NCI-H128 (cell line): ENCODE measurements around the gene CHRM4.

ENCODE experiments used
- DNase-seq: peaks from one replicate; lab custom pipeline; 2025; ENCODE audit not compliant: unreplicated experiment; lab: John Stamatoyannopoulos, UW

The CHRM4 gene

DNA sequence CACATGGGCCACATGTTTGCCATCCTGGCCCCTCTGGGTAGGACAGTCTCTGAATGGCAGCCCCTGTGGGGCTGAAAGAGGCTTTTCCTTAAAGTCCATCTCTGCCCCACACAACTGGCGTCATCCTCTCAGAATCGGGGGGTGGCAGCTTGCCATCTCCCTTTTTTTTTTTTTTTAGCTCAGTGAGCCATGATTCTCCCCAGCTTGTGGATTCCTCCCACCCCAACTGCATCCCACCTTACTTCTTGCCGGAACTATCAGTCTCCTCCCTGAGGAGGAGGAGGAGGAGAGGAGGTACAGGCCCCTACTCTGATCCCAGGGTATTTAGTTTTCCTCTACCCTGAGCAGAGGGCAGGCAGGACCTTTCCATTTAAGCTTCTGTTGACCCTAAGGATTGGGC lies 40.9 kb downstream of the CHRM4 start:
- DNase-seq, result no peak

DNA sequence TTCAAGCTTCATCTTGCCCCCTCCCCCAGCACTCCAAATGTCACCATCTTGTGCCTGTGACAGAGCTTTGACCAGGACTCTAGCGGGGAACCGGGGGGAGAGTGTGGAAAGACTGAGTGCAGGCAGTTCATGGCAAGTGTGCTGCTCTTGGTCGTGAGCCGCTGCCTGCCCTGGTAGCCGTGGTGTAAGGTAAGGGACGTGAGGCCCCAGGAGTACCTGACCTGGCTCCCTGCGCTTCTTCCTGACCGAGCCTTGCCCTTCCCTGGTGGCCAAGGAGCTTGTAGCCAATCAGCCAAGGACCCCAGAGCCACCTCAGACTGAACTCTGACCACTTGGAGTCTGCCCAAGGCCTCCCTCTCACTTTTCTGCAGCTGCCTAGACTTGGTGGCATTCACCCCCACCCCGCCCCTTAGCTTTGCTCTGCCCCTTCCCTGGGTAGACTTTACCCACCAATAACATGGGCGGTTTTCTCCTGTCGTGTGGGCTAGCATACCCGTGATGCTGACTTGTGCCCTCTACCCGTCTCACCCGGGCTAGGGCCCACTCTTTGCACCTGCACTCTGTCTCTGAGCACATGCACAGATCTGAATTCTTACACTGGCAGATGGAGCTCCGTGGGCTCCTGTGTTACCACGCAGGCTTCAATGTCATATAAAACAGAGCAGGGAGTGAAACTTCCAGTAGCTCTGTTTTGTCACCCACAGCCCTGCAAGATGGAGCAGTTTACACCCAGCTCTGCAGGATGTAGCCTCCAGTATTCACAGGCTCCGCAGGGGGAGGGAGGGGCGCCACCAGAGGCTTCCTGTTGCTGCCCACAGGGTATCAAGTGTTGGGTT lies 42.8 kb downstream of the CHRM4 start:
- no peak for DNase-seq

DNA sequence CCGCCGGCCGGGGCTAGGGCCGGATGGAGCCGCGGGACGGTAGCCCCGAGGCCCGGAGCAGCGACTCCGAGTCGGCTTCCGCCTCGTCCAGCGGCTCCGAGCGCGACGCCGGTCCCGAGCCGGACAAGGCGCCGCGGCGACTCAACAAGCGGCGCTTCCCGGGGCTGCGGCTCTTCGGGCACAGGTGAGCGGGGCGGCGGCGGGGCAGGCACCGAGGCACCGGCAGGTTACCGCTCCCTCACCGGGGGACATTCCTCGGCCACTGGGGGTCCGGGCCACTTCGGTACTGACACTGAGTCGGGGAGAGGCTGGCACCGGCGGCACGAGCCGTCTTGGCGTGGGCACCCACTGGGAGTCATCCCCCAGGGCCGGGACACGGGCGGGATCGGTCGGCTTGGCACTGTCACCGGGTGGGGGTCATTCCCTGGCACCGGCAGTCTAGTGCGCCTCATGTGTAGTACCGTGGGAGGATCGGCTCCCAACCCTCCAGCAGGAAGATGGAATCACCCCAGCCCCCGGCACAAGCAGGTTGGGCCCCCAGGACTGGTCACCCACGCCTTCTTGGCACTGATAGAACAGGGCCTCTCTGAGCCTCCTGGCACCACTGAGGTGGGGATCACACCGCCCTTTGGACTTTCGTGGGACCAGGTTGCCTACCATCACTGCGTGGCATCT lies 43.8 kb downstream of the CHRM4 start:
- no peak for DNase-seq

DNA sequence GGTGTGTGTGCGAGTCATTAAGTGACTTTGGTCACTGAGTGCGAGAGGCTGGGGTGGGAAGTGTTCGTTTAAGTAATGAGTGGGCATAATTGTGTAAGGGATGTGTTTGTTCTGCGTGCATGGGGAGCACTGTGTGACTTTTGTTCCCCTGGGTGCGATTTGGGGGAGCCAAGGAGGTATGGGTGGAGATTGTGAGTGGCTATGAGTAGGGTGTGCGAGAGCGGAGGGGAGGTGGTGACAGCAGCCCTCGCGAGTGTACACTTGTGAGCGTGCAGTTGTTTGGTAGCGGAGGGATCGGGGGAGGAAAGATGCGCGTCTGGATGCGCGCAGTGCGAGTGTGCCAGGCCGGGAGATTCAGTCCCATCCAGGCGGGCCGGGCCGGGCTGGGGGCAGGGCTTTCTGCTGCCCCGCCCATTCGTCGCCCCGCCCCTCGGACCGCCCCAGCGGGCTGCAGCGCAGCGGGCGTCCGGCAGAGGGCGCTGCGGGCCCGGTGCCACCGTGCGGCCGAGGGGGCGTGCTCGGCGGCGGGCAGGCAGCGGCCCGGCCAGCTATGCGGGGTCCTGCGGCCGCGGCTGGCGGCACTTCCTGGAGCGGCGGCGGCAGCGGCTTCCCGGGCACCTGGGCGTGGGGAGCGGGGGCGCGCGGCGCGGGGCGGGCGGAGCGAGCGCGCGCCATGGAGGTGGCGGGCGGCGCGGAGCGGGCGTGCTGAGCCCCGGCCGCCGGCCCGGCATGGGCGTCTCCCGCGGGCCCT lies 44.5 kb downstream of the CHRM4 start, which contains the start of gene DGKZ:
Gene DGKZ, plus strand, starts transcription at position 578 of the 751 bp plus-strand sequence. CDS start 197 bp downstream, outside the sequence.
- DNase-seq, result peak; percentile 74

DNA sequence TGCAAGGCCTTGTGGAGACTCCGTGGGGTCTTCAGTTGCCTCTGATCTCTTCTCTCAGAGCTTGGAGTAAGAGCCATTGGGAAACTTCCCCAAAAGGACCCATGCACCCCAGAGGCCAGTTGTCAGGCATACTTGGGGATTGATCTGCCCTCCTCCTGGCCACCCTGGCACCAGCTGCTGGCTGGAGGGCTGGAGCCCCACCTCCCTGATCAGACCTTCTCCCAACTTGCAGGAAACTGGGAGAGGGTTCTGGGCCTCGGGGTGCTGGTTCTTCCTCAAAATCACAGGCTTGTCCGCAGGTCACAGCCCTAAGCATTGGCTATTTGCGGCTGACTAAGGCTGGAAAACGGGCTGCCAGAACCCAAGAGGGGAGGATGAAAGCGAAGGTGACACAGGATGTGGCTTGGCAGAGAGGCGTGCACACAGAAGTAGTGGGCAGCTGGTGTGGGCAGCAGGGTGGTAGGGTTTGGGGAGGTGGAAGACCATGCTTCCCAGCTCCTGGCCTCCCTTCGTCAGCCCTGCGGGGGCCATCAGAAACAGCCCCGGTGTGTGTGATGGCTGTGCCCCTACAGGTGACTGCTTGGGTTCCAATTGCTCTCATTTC lies 45.6 kb downstream of the CHRM4 start:
- DNase-seq, result no peak

DNA sequence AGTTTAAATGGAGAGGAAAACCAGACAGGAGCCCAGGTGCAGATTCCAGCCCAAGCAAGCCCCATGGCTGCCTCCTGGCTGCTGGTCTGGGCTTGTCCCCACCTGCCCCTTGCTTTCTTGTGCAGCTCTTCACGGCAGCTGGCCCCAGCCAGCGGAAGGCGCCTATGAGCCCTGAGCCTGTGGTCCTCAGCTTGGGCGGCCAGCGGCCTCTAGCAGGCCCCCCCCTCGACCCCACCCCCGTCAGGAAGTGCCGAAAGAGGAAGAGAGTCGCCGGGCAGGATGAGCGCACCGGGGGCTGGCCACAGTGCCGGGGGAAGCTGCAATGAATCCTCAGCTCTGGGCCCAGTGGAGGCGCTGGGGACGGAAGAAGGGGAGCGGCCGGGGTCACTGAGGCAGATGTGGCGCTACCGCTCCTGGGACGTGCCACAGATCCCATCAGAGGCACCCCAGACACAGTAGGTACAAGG lies 46.4 kb downstream of the CHRM4 start:
- DNase-seq, result no peak

DNA sequence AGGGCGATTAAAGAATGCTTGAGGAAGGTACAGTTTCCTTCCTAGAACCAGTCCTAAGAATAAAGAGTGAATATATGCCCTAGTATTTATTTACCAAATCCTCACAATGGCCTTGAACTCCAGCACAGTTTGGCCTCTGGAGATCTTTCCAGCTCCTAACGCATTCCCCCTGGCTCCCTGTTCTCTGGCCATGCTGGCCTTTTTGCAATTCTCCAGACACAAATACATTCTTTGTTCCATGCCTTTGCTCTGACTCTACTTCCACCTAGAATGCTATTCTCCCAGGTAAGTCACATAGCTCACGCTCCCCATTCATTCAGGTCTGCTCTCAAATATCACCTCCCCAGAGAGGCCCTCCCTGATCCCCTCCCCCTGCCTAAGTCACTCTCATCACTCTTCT lies 48.1 kb downstream of the CHRM4 start:
- DNase-seq, result no peak

DNA sequence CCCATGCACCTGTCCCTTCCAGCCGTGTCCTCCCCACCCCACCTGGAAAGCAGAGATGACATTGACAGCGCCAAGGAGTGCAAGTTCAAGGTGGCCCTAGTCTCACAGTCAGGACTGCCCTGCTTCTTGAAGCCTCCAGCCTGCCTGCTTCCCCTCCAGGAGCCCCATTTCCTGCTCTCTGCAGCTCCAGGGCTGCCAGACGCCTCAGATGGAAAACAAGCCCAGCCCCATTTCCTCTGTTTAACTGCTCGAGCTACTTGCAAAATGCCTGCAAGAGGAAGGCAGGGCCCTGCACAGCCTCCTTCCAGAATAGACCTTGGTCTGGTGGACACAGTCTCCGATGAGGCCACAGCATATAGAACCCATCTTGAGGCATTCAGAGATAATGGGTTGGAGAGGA lies 49.3 kb downstream of the CHRM4 start:
- no peak for DNase-seq

DNA sequence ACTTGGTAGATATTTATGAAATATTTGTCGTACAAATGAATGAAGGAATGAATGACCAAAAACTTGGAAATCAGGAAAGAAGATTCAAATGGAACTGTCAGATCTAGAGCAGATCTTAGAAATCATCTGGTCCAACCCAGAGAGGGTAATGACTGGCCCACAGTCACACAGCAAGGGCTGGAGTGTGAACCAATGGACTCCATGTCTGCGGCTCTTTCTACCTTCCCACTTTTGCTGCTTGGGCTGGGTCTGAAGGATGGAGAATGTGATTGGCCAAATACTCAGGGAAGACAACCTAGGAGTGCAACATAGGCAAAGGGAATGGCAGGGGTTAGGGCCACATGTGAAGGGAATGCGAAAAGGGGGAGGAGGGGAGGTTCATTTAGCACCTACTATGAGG lies 50.1 kb downstream of the CHRM4 start:
- DNase-seq, result no peak

DNA sequence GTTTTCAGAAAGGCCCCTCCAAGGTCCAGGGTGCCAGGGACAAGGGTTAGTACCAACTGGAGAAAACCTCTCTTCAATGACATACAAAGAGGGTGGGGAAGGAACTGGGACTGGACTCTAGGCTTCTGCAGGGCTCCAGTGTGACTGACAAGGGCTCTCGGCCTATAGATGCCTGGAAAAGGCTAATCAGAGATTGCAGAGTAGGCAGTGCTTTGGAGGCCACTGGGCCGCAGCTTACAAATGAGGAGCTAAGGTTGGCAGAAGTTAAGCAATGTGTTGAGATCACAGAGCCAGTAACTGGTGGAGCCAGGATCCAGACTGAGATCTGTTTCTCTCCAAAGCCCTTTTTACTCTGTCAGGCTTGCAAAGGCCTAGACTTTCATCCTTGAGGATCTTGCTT lies 51.8 kb downstream of the CHRM4 start:
- no peak for DNase-seq

DNA sequence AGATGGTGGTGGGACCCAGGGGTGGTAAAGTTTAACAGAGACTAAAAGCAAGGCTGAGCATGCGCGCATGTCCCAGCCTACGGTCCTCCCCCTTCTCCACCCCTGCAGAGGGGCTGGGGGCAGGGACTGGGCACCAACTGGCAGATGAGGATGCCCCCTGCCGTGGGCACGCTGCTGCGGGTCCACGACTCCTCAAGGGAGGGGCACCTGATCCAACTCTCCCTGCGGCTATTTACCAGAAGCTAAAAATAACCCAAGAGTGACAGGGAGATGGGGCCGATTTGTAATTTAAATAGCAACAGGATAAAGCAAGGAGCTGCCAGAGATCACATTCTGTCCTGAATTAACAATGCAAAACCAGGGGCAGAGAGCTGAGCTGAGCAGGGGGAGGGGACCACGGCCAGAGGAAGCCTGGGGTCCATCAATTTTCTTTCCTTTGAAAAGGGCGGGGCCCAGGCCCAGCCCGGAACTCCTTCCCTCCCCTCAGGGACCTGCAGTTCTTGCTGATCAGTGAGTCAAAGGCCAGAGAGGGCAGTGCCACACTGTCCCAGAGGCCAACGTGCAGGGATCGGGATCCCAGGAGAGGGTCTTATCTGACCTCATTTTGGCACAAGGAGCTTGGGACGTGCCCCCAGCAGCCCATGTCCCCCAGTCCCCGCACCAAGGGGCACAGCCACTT lies 52.4 kb downstream of the CHRM4 start:
- DNase-seq, result peak; percentile 60

DNA sequence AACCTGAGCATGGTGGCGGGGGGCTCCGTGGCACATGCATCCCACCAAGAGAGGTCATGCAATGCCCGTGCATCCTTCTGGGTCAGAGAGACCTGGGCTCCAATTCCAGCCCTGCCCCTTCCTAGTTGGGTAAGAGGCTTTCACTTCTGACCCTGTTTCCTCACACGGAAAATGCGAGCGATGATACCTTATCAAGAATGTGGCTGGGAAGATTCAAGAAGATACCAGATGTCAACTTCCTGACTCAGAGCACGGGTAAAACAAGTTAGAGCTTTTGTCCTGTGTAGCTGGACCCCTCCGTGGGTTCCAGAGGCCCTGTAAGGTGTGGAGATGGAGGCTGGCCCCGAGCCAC lies 53.0 kb downstream of the CHRM4 start:
- DNase-seq, result no peak

DNA sequence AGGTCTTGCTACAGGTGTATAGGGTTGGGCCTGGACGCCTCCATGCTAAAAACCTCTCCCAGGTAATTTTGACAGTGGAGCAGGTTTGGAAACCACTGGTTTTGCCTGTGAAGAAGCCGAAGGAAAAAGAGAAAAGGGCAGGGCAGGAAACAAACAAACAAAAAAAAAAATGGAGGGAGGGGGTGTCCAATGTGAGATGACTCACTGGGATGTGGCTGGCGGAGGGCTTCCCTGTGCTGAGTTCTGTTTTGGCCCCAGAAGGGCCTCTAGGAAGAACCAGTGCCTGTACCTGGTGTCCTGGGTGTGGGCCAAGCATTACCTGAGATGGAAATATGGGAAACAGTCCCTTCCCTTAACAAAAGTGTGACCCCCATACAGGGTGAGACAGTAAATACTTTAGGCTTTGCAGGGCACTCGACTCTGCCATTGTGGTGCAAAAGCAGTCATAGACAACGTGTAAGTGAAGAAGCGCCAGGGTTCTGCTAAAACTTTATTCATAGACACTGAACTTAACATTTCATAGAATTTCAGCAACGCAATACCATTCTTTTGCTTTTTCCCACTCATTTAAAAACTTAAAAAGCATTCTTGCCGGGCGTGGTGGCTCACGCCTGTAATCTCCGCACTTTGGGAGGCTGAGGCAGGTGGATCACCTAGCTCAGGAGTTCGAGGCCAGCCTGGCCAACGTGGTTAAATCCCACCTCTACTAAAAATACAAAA lies 53.8 kb downstream of the CHRM4 start:
- no peak for DNase-seq

DNA sequence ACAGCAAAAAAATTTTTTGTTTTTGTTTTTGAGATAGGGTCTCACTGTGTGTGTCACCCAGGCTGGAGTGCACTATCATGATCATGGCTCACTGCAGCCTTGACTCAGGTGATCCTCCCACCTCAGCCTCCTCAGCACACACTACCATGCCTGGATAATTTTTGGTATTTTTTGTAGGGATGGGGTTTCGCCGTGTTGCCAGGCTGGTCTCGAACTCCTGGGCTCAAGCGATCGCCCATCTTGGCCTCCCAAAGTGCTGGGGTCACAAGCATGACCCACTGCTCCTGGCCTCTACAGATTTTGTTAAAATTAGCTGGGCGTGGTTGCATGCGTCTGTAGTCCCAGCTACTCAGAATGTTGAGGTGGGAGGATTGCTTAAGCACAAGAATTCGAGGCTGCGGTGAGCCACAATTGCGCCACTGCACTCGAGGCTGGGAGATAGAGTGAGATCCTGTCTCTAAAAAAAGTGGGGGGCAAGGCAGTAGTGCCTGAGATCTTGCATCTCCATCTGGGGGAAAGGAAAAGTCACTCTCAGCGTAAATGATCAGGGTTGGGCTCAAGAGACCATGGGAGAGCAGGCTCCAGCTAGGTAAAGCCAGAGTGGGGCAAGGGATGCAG lies 54.9 kb downstream of the CHRM4 start:
- DNase-seq, result no peak

DNA sequence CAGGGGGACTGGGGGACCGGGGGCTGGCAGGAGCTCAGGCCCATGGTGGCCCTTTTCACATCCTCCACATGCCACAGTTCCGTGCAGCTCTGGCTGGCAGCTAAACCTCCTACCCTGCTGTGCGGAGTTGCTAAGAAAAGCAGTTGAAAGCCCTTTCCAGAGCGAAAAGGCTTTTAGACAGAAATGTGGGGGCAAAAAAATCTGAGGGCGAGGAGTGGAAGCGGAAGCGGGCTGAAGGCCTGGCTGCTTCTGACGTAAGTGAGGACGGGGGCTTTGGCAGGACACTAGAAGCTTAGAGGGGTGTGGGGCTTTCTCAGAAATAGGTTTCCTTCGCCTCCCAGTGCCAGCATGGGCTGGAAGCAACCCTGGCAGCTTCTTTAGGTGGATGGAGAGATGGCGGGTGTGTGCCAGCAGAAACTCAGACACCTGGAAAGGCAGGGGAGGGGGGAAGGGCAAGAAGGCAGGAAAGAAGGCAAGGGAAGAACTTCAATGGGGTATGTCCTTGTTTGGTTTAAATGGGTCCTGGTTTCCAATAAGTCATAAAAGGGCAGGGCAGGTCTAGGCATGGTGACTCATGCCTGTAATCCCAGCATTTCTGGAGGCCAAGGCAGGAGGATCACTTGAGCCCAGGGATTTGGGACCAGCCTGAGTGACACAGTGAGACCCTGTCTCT lies 55.5 kb downstream of the CHRM4 start:
- DNase-seq, result no peak

DNA sequence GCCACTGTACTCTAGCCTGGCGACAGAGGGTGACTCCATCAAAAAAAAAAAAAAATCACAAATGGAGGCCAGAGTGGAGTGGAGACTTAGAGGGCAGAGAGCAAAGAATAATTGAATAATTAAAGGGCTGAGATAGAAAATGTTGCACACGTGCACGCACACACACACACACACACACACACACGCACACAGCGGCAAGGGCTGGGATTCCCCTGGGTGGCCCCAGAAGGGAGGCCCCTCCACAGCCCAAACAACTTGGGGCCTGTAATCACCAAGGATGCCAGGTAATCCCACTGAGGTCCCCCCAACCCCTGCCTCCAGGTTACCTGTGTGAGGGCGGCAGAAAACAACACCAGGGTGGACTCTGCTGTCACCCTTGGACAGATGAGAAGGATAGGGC lies 56.3 kb downstream of the CHRM4 start:
- no peak for DNase-seq

DNA sequence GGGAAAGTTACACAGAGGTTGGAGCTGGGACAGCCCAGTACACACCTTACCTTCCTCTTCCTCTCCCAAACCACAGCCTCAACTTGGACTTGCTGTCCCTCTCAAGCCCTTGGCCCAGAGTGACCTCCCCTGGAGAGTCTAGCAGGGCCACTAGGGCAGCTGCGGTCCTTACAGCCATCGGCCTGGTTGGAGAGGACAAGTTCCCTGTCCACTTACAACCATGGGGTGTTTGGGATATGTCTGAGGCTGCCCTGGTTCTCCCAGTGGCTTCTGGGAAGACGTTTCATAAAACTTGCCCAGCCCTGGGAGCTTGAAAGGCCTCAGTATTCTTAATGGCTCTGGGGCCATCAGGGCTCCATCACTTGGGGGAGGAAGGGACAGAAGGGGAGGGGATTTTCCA lies 57.4 kb downstream of the CHRM4 start:
- no peak for DNase-seq
